Brain microvascular endothelial cell (primary cell): ENCODE data around the gene CMTM2.
"Not testable (repeated sequence)": the region's sequence is repeated elsewhere in the genome, so short reads cannot be mapped to it uniquely, and the experiment has no call there.

Source experiments
- DNase-seq: peaks from one replicate; pipeline ENCODE4 v3.0.0-alpha.2; 2020
- H3K27ac ChIP-seq: fragments of 250-450 bp; sonication (Bioruptor Pico); 2 replicates; pipeline ENCODE4 v1.5.1; 2020; ENCODE audit warnings: mild to moderate bottlenecking, moderate library complexity
- H3K27me3 ChIP-seq: fragments of 250-450 bp; sonication (Bioruptor Pico); replicated peaks from 2 replicates; pipeline ENCODE4 v1.5.1; 2020; ENCODE audit warnings: mild to moderate bottlenecking
- H3K36me3 ChIP-seq: fragments of 250-450 bp; sonication (Bioruptor Pico); replicated peaks from 2 replicates; pipeline ENCODE4 v1.5.1; 2020; ENCODE audit warnings: mild to moderate bottlenecking
- H3K4me3 ChIP-seq: 2 replicates; pipeline ENCODE4 v1.5.1; 2011; ENCODE audit warnings: low read depth, mild to moderate bottlenecking, control low read depth, low read length, moderate library complexity
- in situ Hi-C: cut with HindIII; loops from 2 replicates; pipeline ENCODE4 v1.10.0; 2017; ENCODE audit warnings: low sequenced_read_pairs, low pct_ligation_motif_present
- TF ChIP-seq, protein P1 (sequence below): IDR thresholded peaks from 2 replicates; pipeline ENCODE4 v1.5.1; 2011; ENCODE audit warnings: low read depth, mild to moderate bottlenecking, moderate library complexity, low read length, control low read depth, inconsistent platforms; ENCODE audit errors: missing control alignments

The CMTM2 gene

DNA sequence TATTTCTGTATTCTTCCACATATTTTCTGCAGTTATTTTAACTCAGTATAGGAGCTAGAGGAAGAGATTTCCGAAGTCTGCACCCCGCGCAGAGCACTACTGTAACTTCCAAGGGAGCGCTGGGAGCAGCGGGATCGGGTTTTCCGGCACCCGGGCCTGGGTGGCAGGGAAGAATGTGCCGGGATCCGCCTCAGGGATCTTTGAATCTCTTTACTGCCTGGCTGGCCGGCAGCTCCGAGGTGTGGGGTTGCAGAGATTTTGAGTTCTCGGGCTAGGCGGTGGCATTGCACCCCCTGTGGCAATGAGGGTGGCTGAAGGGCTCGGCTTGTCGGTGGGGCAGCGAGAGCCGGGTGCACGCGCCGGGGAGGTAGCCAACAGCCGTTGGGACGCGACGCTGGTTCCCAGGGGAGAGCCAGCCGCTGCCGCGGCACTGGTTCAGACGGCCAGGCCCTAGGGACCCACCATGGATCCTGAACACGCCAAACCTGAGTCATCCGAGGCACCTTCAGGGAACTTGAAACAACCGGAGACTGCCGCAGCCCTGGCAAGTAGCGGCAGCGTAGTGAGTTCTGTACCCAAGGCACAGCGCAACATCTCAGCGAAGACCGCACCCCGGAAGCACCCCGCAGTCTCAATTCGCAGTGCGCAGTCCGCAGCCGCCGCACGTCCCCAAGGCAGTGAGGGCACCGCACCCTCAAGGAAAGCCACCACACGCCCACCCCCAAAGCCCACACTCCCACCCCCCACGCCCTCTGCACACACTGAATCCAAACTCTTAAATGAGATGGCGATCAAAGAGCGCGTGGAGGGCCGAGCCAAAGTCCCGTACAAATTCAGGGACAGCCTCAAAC is 13.0 kb upstream of the CMTM2 start, which contains the start of gene CMTM1:
TSS of gene CMTM1 (plus strand) at position 389 of the 851 bp plus-strand sequence. CDS start at position 464, 75 bp downstream.
- Histone ChIP-seq H3K4me3 (no peak within 1 kb of the TSS), H3K36me3 (peaks cover 13% of the 10 kb centered on the region), H3K27ac (no peak within 1 kb of the TSS), H3K27me3 (no peaks in the 10 kb centered on the region)
- TF ChIP-seq, protein P1, sequence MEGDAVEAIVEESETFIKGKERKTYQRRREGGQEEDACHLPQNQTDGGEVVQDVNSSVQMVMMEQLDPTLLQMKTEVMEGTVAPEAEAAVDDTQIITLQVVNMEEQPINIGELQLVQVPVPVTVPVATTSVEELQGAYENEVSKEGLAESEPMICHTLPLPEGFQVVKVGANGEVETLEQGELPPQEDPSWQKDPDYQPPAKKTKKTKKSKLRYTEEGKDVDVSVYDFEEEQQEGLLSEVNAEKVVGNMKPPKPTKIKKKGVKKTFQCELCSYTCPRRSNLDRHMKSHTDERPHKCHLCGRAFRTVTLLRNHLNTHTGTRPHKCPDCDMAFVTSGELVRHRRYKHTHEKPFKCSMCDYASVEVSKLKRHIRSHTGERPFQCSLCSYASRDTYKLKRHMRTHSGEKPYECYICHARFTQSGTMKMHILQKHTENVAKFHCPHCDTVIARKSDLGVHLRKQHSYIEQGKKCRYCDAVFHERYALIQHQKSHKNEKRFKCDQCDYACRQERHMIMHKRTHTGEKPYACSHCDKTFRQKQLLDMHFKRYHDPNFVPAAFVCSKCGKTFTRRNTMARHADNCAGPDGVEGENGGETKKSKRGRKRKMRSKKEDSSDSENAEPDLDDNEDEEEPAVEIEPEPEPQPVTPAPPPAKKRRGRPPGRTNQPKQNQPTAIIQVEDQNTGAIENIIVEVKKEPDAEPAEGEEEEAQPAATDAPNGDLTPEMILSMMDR = no peak
- no peak for DNase-seq
- in situ Hi-C loops = no loop called here

DNA sequence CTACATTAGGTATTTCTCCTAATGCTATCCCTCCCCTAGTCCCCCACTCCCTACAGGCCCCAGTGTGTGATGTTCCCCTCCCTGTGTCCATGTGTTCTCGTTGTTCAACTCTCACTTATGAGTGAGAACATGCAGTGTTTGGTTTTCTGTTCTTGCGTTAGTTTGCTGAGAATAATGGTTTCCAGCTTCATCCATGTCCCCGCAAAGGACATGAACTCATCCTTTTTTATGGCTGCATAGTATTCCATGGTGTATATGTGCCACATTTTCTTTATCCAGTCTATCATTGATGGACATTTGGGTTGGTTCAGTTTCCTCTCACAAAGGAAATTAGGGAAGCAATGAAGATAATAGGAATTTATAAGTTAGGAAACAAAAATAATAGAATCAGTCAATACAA is 12.0 kb upstream of the CMTM2 start:
- in situ Hi-C loops, H3K27ac ChIP-seq: not testable (repeated sequence)
- peaks cover 13% of the 10 kb centered on the region for H3K36me3 ChIP-seq

GRCh38 chr16:66568355-66568754 is 10.9 kb upstream of the CMTM2 start:
- H3K27me3 ChIP-seq = no peaks in the 10 kb centered on the region
- TF ChIP-seq, protein P1 = no peak
- no peak overlapping the region for H3K4me3 ChIP-seq
- in situ Hi-C loops = no loop called here
- peaks cover 13% of the 10 kb centered on the region for H3K36me3 ChIP-seq
- H3K27ac ChIP-seq = peak overlapping the region; percentile 69
- peak; percentile 65 for DNase-seq

More for the DNA sequence above, 12.0 kb upstream of the CMTM2 start:
- not testable (repeated sequence) for H3K4me3 ChIP-seq, DNase-seq, H3K27me3 ChIP-seq

- DNase-seq = peak; percentile 23
- in situ Hi-C loops = no loop called here
- no peak overlapping the region for H3K4me3 ChIP-seq
- TF ChIP-seq, protein P1 = no peak
- H3K27me3 ChIP-seq = no peaks in the 10 kb centered on the region
- peaks cover 13% of the 10 kb centered on the region for H3K36me3 ChIP-seq
- peak overlapping the region; percentile 69 for H3K27ac ChIP-seq
Observed at GRCh38 chr16:66569131-66569530, 10.1 kb upstream of the CMTM2 start.

GRCh38 chr16:66569827-66570405 is 9.3 kb upstream of the CMTM2 start:
- Histone ChIP-seq H3K36me3 (peaks cover 11% of the 10 kb centered on the region), H3K4me3 (no peak overlapping the region), H3K27ac (peak overlapping the region; percentile 69), H3K27me3 (no peaks in the 10 kb centered on the region)
- TF ChIP-seq, protein P1 = no peak
- in situ Hi-C loops = no loop called here
- peak; percentile 49 for DNase-seq

GRCh38 chr16:66572356-66572755 is 6.9 kb upstream of the CMTM2 start:
- H3K27ac ChIP-seq = no peak overlapping the region
- peaks cover under 1% of the 10 kb centered on the region for H3K36me3 ChIP-seq
- no peaks in the 10 kb centered on the region for H3K27me3 ChIP-seq
- TF ChIP-seq, protein P1 = no peak
- in situ Hi-C loops = no loop called here
- DNase-seq = no peak
- H3K4me3 ChIP-seq = no peak overlapping the region
